Mononuclear cell (primary cell): Measurements from ENCODE around the gene SMG6. TPM values are rescaled to one million over a fixed set of nuclear protein-coding genes. Genes with fewer than 3 reads are reported as not detected.

Experiments
- H3K27me3 ChIP-seq: 2 replicates; pipeline ENCODE4 v1.6.0; 2011; ENCODE audit warnings: low read length, control low read depth; ENCODE audit not compliant: insufficient read depth
- H3K4me1 ChIP-seq: 2 replicates; pipeline ENCODE4 v1.5.1; 2011; ENCODE audit warnings: mild to moderate bottlenecking, low read length, control low read depth; ENCODE audit not compliant: insufficient read depth
- H3K4me3 ChIP-seq: 2 replicates; pipeline ENCODE4 v1.5.1; 2011; ENCODE audit warnings: mild to moderate bottlenecking, low read length, moderate library complexity
- H3K9me3 ChIP-seq: 2 replicates; pipeline ENCODE4 v1.5.1; 2011; ENCODE audit warnings: low read depth, mild to moderate bottlenecking, control low read depth, low read length
- total RNA-seq: library from RNA; depleted of rRNA; stranded (reverse); fragments of >200 nt; gene quantifications from one replicate; pipeline ENCODE4 v1.2.3, GENCODE V29; 2012

Gene SMG6
- total RNA-seq, 1 donor = 21.8 TPM

GRCh38 chr17:2065949-2066400 lies 237.6 kb downstream of the SMG6 start:
- no peaks in the 10 kb centered on the region for H3K9me3 ChIP-seq
- H3K27me3 ChIP-seq = no peaks in the 10 kb centered on the region
- H3K4me3 ChIP-seq = no peak overlapping the region
- H3K4me1 ChIP-seq = peaks cover 13% of the 10 kb centered on the region

GRCh38 chr17:2064980-2065785 lies 238.4 kb downstream of the SMG6 start:
- H3K27me3 ChIP-seq = no peaks in the 10 kb centered on the region
- H3K9me3 ChIP-seq = no peaks in the 10 kb centered on the region
- H3K4me3 ChIP-seq = no peak overlapping the region
- H3K4me1 ChIP-seq = peaks cover 11% of the 10 kb centered on the region

- H3K4me1 ChIP-seq = peaks cover 18% of the 10 kb centered on the region
- no peaks in the 10 kb centered on the region for H3K9me3 ChIP-seq
- H3K4me3 ChIP-seq = no peak overlapping the region
- H3K27me3 ChIP-seq = no peaks in the 10 kb centered on the region
Observed at GRCh38 chr17:2064520-2064971, 239.0 kb downstream of the SMG6 start.

- Histone ChIP-seq H3K9me3 (no peaks in the 10 kb centered on the region), H3K4me1 (peaks cover 22% of the 10 kb centered on the region), H3K27me3 (no peaks in the 10 kb centered on the region), H3K4me3 (no peak overlapping the region)
Observed at GRCh38 chr17:2064147-2064489, 239.5 kb downstream of the SMG6 start.

GRCh38 chr17:2063261-2064146 lies 240.1 kb downstream of the SMG6 start:
- Histone ChIP-seq H3K9me3 (no peaks in the 10 kb centered on the region), H3K4me1 (peaks cover 28% of the 10 kb centered on the region), H3K4me3 (no peak overlapping the region), H3K27me3 (no peaks in the 10 kb centered on the region)

GRCh38 chr17:2062571-2063183 lies 240.9 kb downstream of the SMG6 start:
- no peaks in the 10 kb centered on the region for H3K9me3 ChIP-seq
- H3K4me3 ChIP-seq = no peak overlapping the region
- peaks cover 6% of the 10 kb centered on the region for H3K27me3 ChIP-seq
- peaks cover 36% of the 10 kb centered on the region for H3K4me1 ChIP-seq

GRCh38 chr17:2061441-2061958 lies 242.1 kb downstream of the SMG6 start:
- Histone ChIP-seq H3K9me3 (no peaks in the 10 kb centered on the region), H3K4me3 (no peak overlapping the region), H3K4me1 (peaks cover 47% of the 10 kb centered on the region), H3K27me3 (peaks cover 9% of the 10 kb centered on the region)

- H3K9me3 ChIP-seq = no peaks in the 10 kb centered on the region
- H3K4me3 ChIP-seq = no peak overlapping the region
- H3K4me1 ChIP-seq = peaks cover 53% of the 10 kb centered on the region
- H3K27me3 ChIP-seq = peaks cover 12% of the 10 kb centered on the region
Observed at GRCh38 chr17:2060681-2061440, 242.7 kb downstream of the SMG6 start.

GRCh38 chr17:2060385-2060658 lies 243.3 kb downstream of the SMG6 start:
- peaks cover 55% of the 10 kb centered on the region for H3K4me1 ChIP-seq

GRCh38 chr17:2059547-2060384 lies 243.8 kb downstream of the SMG6 start:
- Histone ChIP-seq H3K9me3 (no peaks in the 10 kb centered on the region), H3K4me1 (peaks cover 57% of the 10 kb centered on the region), H3K27me3 (peaks cover 12% of the 10 kb centered on the region), H3K4me3 (peak overlapping the region; percentile 12)

More at GRCh38 chr17:2060385-2060658, 243.3 kb downstream of the SMG6 start:
- peaks cover 12% of the 10 kb centered on the region for H3K27me3 ChIP-seq
- H3K4me3 ChIP-seq = no peak overlapping the region
- no peaks in the 10 kb centered on the region for H3K9me3 ChIP-seq

GRCh38 chr17:2058586-2059546 lies 244.7 kb downstream of the SMG6 start:
- peaks cover 20% of the 10 kb centered on the region for H3K27me3 ChIP-seq
- peaks cover 66% of the 10 kb centered on the region for H3K4me1 ChIP-seq
- H3K4me3 ChIP-seq = peak overlapping the region; percentile 18
- H3K9me3 ChIP-seq = no peaks in the 10 kb centered on the region

- Histone ChIP-seq H3K9me3 (no peaks in the 10 kb centered on the region), H3K27me3 (peaks cover 25% of the 10 kb centered on the region), H3K4me3 (no peak overlapping the region), H3K4me1 (peaks cover 75% of the 10 kb centered on the region)
Observed at GRCh38 chr17:2057760-2058585, 245.6 kb downstream of the SMG6 start.
